Endothelial cell of umbilical vein (primary cell): ENCODE data around the gene MED26. TPM values are rescaled to one million over a fixed set of nuclear protein-coding genes. Genes with fewer than 3 reads are reported as not detected.

Source experiments
- BruUV-seq: library from RNA; stranded (reverse); fragments of 400-500 nt; replicated peaks from 2 replicates; lab custom pipeline; 2021; lab: Mats Ljungman, UMichigan
- CTCF ChIA-PET: fragments of 300-600, 350-600 bp; sonication (Branson Sonifier 250); formaldehyde crosslinking; loops from one replicate; lab custom pipeline; 2021; ENCODE audit warnings: antibody characterized with exemption, inconsistent platforms; lab: Charles Lee
- POLR2A ChIA-PET: fragments of 300-600, 350-600 bp; sonication (Branson Sonifier 250); formaldehyde crosslinking; loops from one replicate; lab custom pipeline; 2021; ENCODE audit warnings: antibody characterized with exemption, inconsistent platforms; lab: Charles Lee
- DNase-seq: peaks from one replicate; pipeline ENCODE4 v3.0.0-alpha.2; 2011; ENCODE audit warnings: low read depth, low spot score
- FAIRE-seq: peaks from 2 replicates; lab custom pipeline; 2011; peaks lifted over from hg19 to GRCh38; lab: Jason Lieb, UNC
- H2AFZ ChIP-seq: 2 replicates; pipeline ENCODE4 v1.6.0; 2012; ENCODE audit warnings: low read depth, low read length, control low read depth, inconsistent platforms
- H3K27ac ChIP-seq: 2 replicates; pipeline ENCODE4 v1.5.1; 2011; ENCODE audit warnings: low read depth, mild to moderate bottlenecking, control low read depth, low read length, moderate library complexity; ENCODE audit not compliant: insufficient read depth
- H3K27me3 ChIP-seq, 2 experiments: 2 replicates each; pipeline versions ENCODE4 v1.6.0 to v1.6.1; 2011; ENCODE audit warnings: low read length in 2 of 2, mixed read lengths in 1 of 2; ENCODE audit not compliant: control insufficient read depth in 2 of 2, insufficient read depth in 2 of 2
- H3K36me3 ChIP-seq, 2 experiments: 2 replicates in 1 of 2; 3 replicates in 1 of 2; pipeline ENCODE4 v1.5.1; 2011; ENCODE audit warnings: low read length in 2 of 2, mild to moderate bottlenecking in 1 of 2, moderate library complexity in 1 of 2; ENCODE audit not compliant: control insufficient read depth in 2 of 2, insufficient read depth in 2 of 2; ENCODE audit errors: extremely low read depth in 1 of 2
- H3K4me1 ChIP-seq: 3 replicates; pipeline ENCODE4 v1.5.1; 2011; ENCODE audit warnings: mild to moderate bottlenecking, low read length; ENCODE audit not compliant: control insufficient read depth, insufficient read depth; ENCODE audit errors: extremely low read depth
- H3K4me2 ChIP-seq: 2 replicates; pipeline ENCODE4 v1.6.1; 2011; ENCODE audit warnings: low read length, control low read depth, mixed read lengths; ENCODE audit not compliant: insufficient read depth
- H3K4me3 ChIP-seq, 3 experiments: fragments of 200-600 bp in 1 of 3; sonication (generic), shearing (Covaris generic) in 1 of 3; replicated peaks in 1 of 3; 2 replicates each; pipeline ENCODE4 v1.5.1; 2011 to 2016; ENCODE audit warnings: control low read depth in 3 of 3, low read length in 3 of 3, mild to moderate bottlenecking in 2 of 3, inconsistent platforms in 1 of 3, low read depth in 1 of 3, moderate library complexity in 1 of 3; ENCODE audit not compliant: insufficient read depth in 1 of 3
- H3K79me2 ChIP-seq: 2 replicates; pipeline ENCODE4 v1.6.0; 2012; ENCODE audit warnings: low read length, inconsistent platforms; ENCODE audit not compliant: control insufficient read depth, insufficient read depth
- H3K9ac ChIP-seq: replicated peaks from 2 replicates; pipeline ENCODE3; 2011; ENCODE audit warnings: low read length, control low read depth; ENCODE audit not compliant: insufficient read depth; ENCODE audit errors: extremely low read depth
- H3K9me1 ChIP-seq: replicated peaks from 3 replicates; pipeline ENCODE4 v1.6.0; 2011; ENCODE audit warnings: mild to moderate bottlenecking, low read length; ENCODE audit not compliant: control insufficient read depth, insufficient read depth; ENCODE audit errors: extremely low read depth
- H3K9me3 ChIP-seq: replicated peaks from 2 replicates; pipeline ENCODE4 v1.5.1; 2012; ENCODE audit warnings: low read length, inconsistent platforms; ENCODE audit not compliant: control insufficient read depth, insufficient read depth
- H4K20me1 ChIP-seq: replicated peaks from 2 replicates; pipeline ENCODE3; 2011; ENCODE audit warnings: mild to moderate bottlenecking, low read length; ENCODE audit not compliant: control insufficient read depth, insufficient read depth; ENCODE audit errors: extremely low read depth
- CTCF ChIP-seq, 2 donors: IDR thresholded peaks; 1 replicate in 1 of 2; 2 replicates in 1 of 2; pipeline ENCODE4 v1.5.1; 2011; ENCODE audit warnings: low read length in 2 of 2, mild to moderate bottlenecking in 2 of 2, moderate library complexity in 2 of 2, control low read depth in 1 of 2, inconsistent platforms in 1 of 2, low read depth in 1 of 2; ENCODE audit not compliant: insufficient read depth in 1 of 2; ENCODE audit errors: extremely low read depth in 1 of 2
- EZH2 ChIP-seq: IDR thresholded peaks from 2 replicates; pipeline ENCODE4 v1.6.1; 2012; ENCODE audit warnings: borderline replicate concordance, low read depth, mild to moderate bottlenecking, moderate library complexity, low read length, inconsistent platforms; ENCODE audit not compliant: severe bottlenecking
- FOS ChIP-seq: IDR thresholded peaks from 2 replicates; pipeline ENCODE4 v1.6.1; 2011; ENCODE audit warnings: mild to moderate bottlenecking, low read length, moderate library complexity, borderline replicate concordance; ENCODE audit not compliant: insufficient read depth
- GATA2 ChIP-seq: IDR thresholded peaks from 2 replicates; pipeline ENCODE4 v1.7.0; 2011; ENCODE audit warnings: low read depth, mild to moderate bottlenecking, moderate library complexity, mixed read lengths, low read length; ENCODE audit not compliant: insufficient read length, insufficient read depth
- JUN ChIP-seq: IDR thresholded peaks from 2 replicates; pipeline ENCODE4 v1.6.1; 2011; ENCODE audit warnings: borderline replicate concordance, low read depth; ENCODE audit not compliant: insufficient read length, insufficient read depth
- MAX ChIP-seq: IDR thresholded peaks from 2 replicates; pipeline ENCODE4 v1.6.1; 2011; ENCODE audit not compliant: insufficient read depth, insufficient read length
- MYC ChIP-seq: IDR thresholded peaks from one replicate; pipeline ENCODE4 v1.6.1; 2011; ENCODE audit warnings: mild to moderate bottlenecking, low read depth, low read length
- POLR2A ChIP-seq: IDR thresholded peaks from 2 replicates; pipeline ENCODE4 v1.6.1; 2012; ENCODE audit warnings: low read depth, mild to moderate bottlenecking, control low read depth, low read length
- POLR2AphosphoS5 ChIP-seq: IDR thresholded peaks from 2 replicates; pipeline ENCODE4 v1.6.1; 2012; ENCODE audit warnings: low read depth, mild to moderate bottlenecking, control low read depth, low read length, moderate library complexity; ENCODE audit not compliant: insufficient read depth
- dilution Hi-C: fragments of 300-500 bp; cut with MboI; formaldehyde crosslinking; loops from one replicate; pipeline ENCODE4 v1.15.0; 2019; ENCODE audit warnings: low sequenced_read_pairs; ENCODE audit not compliant: extremely low pct_ligation_motif_present
- intact Hi-C: fragments of 100-400 bp; cut with micrococcal nuclease; formaldehyde crosslinking; loops from one replicate; pipeline ENCODE4 v1.10.0; 2022
- polyA plus RNA-seq, 4 experiments: library from polyadenylated mRNA; depleted of rRNA in 3 of 4; stranded (reverse) in 3 of 4; unstranded in 1 of 4; fragments of >200 nt; gene quantifications; 2 replicates each; pipeline versions ENCODE4 v1.2.1 to v1.2.3, GENCODE V29; 2011 to 2012; ENCODE audit warnings: missing spikeins in 1 of 4
- total RNA-seq: library from RNA; stranded (reverse); gene quantifications from 2 replicates; pipeline ENCODE4 v1.2.3, GENCODE V29; 2021

MED26 gene
- total and polyA plus RNA-seq, 2 donors (not counting 3 experiments of a cell fraction or from before 2014, with no cell fraction given), result 5.6 to 13.4 TPM

GRCh38 chr19:16661480-16662034, 33.6 kb upstream of the MED26 start:
- CTCF ChIA-PET, result interaction anchor here (0.7 to 2.6 kb wide), 4 partner anchors 13 to 772 kb away, joined by 3 to 8 read pairs (median 4); no protein-coding TSS in a partner anchor
- dilution Hi-C loops (no loop called here), intact Hi-C loops (no loop called here)
- no peak overlapping the region for H3K27ac ChIP-seq
- peaks cover 16% of the 10 kb centered on the region for H3K4me1 ChIP-seq
- no peaks in the 10 kb centered on the region for H3K9me3 ChIP-seq
- no peak for FAIRE-seq
- BruUV-seq, result no TSS peak
- peaks cover 27% of the 10 kb centered on the region for H3K79me2 ChIP-seq
- TF ChIP-seq POLR2A (no peak), MAX (no peak), CTCF (IDR thresholded peaks at IDR 0.05; ENCODE audit: extremely low read depth in 1 of 2, insufficient read depth in 1 of 2, low read depth in 1 of 2, low read length in 2 of 2) (no peak), EZH2 (no peak), MYC (no peak), POLR2AphosphoS5 (no peak), FOS (no peak), JUN (no peak), GATA2 (no peak)
- POLR2A ChIA-PET, result interaction anchor here (0.7 kb wide), 1 partner anchor 15 kb away, joined by 8 read pairs; no protein-coding TSS in a partner anchor
- H3K9ac ChIP-seq, result peak overlapping the region; percentile 13
- H3K36me3 ChIP-seq, result peaks cover 0 to 4% of the 10 kb centered on the region in 2 experiments
- DNase-seq, result no peak
- H3K27me3 ChIP-seq, result no peaks in the 10 kb centered on the region
- no peaks in the 10 kb centered on the region for H3K9me1 ChIP-seq
- H3K4me3 ChIP-seq, result peak overlapping the region; percentile 26 to 41 (median 36)
- peaks cover 2% of the 10 kb centered on the region for H4K20me1 ChIP-seq
- peak overlapping the region; percentile 83 for H2AFZ ChIP-seq
- peak overlapping the region; percentile 87 for H3K4me2 ChIP-seq
